H1 (cell line): ENCODE data around the gene CAPN9.

ENCODE experiments used
- BRCA1 ChIP-seq: IDR thresholded peaks from 2 replicates; pipeline ENCODE4 v1.6.1; 2012; ENCODE audit warnings: low read depth, low read length, improper control_type of control experiment
- CTCF ChIP-seq, 3 experiments: IDR thresholded peaks; 1 replicate in 2 of 3; 2 replicates in 1 of 3; pipeline versions ENCODE4 v1.5.1 to v1.6.1; 2011; ENCODE audit warnings: low read length in 3 of 3, mild to moderate bottlenecking in 3 of 3, inconsistent platforms in 2 of 3, low read depth in 1 of 3, moderate library complexity in 1 of 3; ENCODE audit not compliant: insufficient read depth in 1 of 3; ENCODE audit errors: control extremely low read depth in 1 of 3
- EGR1 ChIP-seq: IDR thresholded peaks from 2 replicates; pipeline ENCODE4 v1.6.1; 2011; ENCODE audit warnings: low read depth, low read length, borderline replicate concordance
- POLR2A ChIP-seq, 2 experiments: IDR thresholded peaks; 1 replicate in 1 of 2; 2 replicates in 1 of 2; pipeline ENCODE4 v1.6.1; 2011; ENCODE audit warnings: low read depth in 2 of 2, low read length in 2 of 2, mild to moderate bottlenecking in 2 of 2; ENCODE audit errors: control extremely low read depth in 1 of 2
- POLR2AphosphoS5 ChIP-seq: IDR thresholded peaks from 2 replicates; pipeline ENCODE4 v1.6.1; 2011; ENCODE audit warnings: low read depth, low read length
- YY1 ChIP-seq: IDR thresholded peaks from 2 replicates; pipeline ENCODE4 v1.6.1; 2011; ENCODE audit warnings: low read depth, mild to moderate bottlenecking, low read length
- ZNF274 ChIP-seq: IDR thresholded peaks from 2 replicates; pipeline ENCODE4 v1.7.0; 2012; ENCODE audit warnings: low read length, borderline replicate concordance; ENCODE audit errors: extremely low read depth

DNA sequence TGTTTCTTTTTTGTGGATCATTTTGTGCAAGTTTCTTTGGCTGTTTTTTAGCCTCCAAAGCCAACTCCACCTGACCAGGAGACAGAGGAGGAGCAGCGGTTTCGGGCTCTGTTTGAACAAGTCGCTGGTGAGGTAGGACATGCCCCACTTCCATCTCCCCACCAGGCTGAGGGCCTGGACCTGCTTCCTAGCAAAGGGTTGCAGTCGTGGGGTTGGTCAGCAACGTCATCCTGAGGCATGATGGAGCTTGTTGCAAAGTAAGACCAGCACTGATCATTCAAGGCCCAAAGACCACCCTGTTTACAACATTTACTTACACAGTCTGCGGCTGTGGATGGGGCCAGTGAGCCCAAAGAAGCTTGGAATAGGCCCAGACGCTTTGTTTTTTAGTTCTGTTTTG is 40.3 kb downstream of the CAPN9 start:
- TF ChIP-seq POLR2A (IDR thresholded peaks at IDR 0.05; ENCODE audit: control extremely low read depth in 1 of 2, low read depth in 2 of 2, low read length in 2 of 2) (no peak), YY1 (no peak), ZNF274 (no peak), CTCF (IDR thresholded peaks at IDR 0.05; ENCODE audit: control extremely low read depth in 1 of 3, insufficient read depth in 1 of 3, low read depth in 1 of 3, low read length in 3 of 3) (no peak), BRCA1 (no peak), POLR2AphosphoS5 (no peak), EGR1 (no peak)
